Activated CD8-positive, alpha-beta T cell treated with anti-CD3 and anti-CD28 coated beads for 36 hours (primary cell): ENCODE data around the gene ICAM2. TPM values are rescaled to one million over a fixed set of nuclear protein-coding genes. Genes with fewer than 3 reads are reported as not detected.

ENCODE experiments used
- ATAC-seq: fragments of 200-7000 bp; cut with Tn5 transposase; one replicate; pipeline ENCODE4 v1.10.0; 2021; ENCODE audit warnings: mild to moderate bottlenecking, moderate library complexity
- CTCF ChIA-PET: fragments of 350-600 bp; sonication (Branson Sonifier 250); formaldehyde crosslinking; loops from one replicate; lab custom pipeline; 2021; ENCODE audit warnings: antibody characterized with exemption; lab: Charles Lee
- POLR2A ChIA-PET: fragments of 350-600 bp; sonication (Branson Sonifier 250); formaldehyde crosslinking; loops from one replicate; lab custom pipeline; 2021; ENCODE audit warnings: antibody characterized with exemption; lab: Charles Lee
- DNase-seq: peaks from one replicate; pipeline ENCODE4 v3.0.0-alpha.2; 2020
- H3K27ac Mint-ChIP-seq: one replicate; pipeline ENCODE4 v1.8.0; 2021; ENCODE audit warnings: mild to moderate bottlenecking, mixed read lengths
- H3K27me3 Mint-ChIP-seq: one replicate; pipeline ENCODE4 v1.8.0; 2021; ENCODE audit warnings: mixed read lengths
- H3K36me3 Mint-ChIP-seq: one replicate; pipeline ENCODE4 v1.8.0; 2021; ENCODE audit warnings: low read depth, mixed read lengths
- H3K4me1 Mint-ChIP-seq: one replicate; pipeline ENCODE4 v1.8.0; 2021; ENCODE audit warnings: low read depth, mixed read lengths
- H3K4me3 Mint-ChIP-seq: one replicate; pipeline ENCODE4 v1.8.0; 2021; ENCODE audit warnings: mild to moderate bottlenecking, moderate library complexity, mixed read lengths
- H3K9me3 Mint-ChIP-seq: one replicate; pipeline ENCODE4 v1.8.0; 2021; ENCODE audit warnings: mixed read lengths
- intact Hi-C: fragments of 100-400 bp; cut with micrococcal nuclease; formaldehyde crosslinking; loops from one replicate; pipeline ENCODE4 v1.10.0; 2022
- total RNA-seq, 2 experiments: library from RNA; stranded (reverse); gene quantifications; one replicate each; pipeline ENCODE4 v1.2.3, GENCODE V29; 2021
- TF ChIP-seq, protein P1 (sequence below): fragments of 200-600 bp; IDR thresholded peaks from one replicate; pipeline ENCODE4 v1.8.0; 2022; ENCODE audit warnings: antibody characterized with exemption, mild to moderate bottlenecking

ICAM2 gene
- total RNA-seq, 2 experiments from 2014 or later: 53.3 to 53.7 TPM

DNA sequence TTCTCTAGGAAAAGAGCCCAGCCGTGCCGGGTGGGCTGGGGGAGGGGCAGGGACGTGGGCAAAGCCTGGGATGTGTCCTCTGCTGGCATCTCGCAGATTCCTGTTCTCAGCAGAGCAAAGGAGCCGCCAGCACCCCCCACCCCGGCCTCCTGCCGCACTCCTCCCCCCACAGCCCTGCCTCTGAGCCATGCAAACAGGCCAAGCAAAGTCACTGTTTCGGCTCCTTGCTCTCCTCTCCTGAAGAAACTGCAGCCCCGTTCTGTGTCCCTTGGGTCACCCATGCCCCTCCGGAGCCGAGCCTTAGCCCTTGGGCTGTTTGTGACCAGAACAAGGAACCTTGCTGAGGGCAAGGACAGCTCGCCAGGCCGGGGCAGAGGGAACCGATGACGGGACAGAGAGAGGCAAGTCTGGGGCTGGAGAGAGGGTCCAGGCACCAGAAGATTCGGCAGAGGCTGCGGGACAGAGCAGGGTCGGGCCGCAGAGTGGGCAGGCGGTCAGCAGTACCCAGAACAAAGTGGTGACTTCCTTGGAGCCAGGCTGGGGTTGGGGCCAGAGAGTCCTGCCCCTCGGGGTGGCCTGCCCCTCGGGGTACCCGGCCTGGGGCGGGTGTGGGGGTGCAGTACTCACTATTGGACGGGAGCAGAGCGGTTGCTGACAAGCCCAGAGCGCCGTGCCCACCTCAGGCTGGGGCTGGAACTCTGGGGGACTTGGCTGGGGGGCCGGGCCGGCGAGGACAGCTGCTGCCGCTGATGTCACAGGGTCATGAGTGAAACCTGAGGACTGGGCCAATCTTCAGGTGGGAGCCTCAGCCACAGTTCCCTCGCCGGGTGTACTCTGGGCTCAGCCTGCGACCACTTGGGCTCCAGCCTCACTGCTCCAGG is 31.5 kb downstream of the ICAM2 start:
- no peak for ATAC-seq
- intact Hi-C loops: no loop called here
- ChIA-PET POLR2A (no interaction called here), CTCF (interaction anchor here (1.3 to 10.0 kb wide), 7 partner anchors 9 to 144 kb away, joined by 4 to 126 read pairs (median 14); partner anchors contain the start of genes CD79B and GH1)
- DNase-seq: no peak
- Mint-ChIP-seq H3K27ac (no peak overlapping the region), H3K9me3 (no peaks in the 10 kb centered on the region), H3K36me3 (no peaks in the 10 kb centered on the region), H3K4me1 (peaks cover 51% of the 10 kb centered on the region), H3K4me3 (no peak overlapping the region), H3K27me3 (no peaks in the 10 kb centered on the region)
- TF ChIP-seq, protein P1, sequence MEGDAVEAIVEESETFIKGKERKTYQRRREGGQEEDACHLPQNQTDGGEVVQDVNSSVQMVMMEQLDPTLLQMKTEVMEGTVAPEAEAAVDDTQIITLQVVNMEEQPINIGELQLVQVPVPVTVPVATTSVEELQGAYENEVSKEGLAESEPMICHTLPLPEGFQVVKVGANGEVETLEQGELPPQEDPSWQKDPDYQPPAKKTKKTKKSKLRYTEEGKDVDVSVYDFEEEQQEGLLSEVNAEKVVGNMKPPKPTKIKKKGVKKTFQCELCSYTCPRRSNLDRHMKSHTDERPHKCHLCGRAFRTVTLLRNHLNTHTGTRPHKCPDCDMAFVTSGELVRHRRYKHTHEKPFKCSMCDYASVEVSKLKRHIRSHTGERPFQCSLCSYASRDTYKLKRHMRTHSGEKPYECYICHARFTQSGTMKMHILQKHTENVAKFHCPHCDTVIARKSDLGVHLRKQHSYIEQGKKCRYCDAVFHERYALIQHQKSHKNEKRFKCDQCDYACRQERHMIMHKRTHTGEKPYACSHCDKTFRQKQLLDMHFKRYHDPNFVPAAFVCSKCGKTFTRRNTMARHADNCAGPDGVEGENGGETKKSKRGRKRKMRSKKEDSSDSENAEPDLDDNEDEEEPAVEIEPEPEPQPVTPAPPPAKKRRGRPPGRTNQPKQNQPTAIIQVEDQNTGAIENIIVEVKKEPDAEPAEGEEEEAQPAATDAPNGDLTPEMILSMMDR: no peak

DNA sequence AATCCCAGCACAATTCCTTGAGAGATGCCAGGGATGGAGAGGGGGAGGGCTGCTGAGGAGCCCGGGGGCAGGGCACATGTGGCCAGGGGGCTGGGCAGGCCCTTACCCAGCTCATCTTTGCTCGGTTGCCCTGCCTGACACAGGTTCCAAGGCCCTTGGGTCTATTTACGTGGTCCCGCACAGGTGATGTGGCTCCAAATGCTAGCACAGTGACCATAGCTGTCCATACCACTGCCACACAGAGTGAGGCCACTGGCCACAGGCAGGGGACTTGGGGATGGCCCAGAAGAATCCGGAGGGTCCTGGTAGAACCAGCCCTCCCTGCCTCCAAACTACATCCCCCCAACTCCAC is 32.3 kb downstream of the ICAM2 start:
- H3K27ac Mint-ChIP-seq: no peak overlapping the region
- ATAC-seq (no peak), DNase-seq (no peak)
- CTCF ChIA-PET: interaction anchor here (0.6 to 10.0 kb wide), 5 partner anchors 35 to 146 kb away, joined by 3 to 126 read pairs (median 5); partner anchors contain the start of gene GH1
- H3K36me3 Mint-ChIP-seq: no peaks in the 10 kb centered on the region
- no peaks in the 10 kb centered on the region for H3K27me3 Mint-ChIP-seq
- H3K4me3 Mint-ChIP-seq: no peak overlapping the region
- POLR2A ChIA-PET: interaction anchor here (1.3 kb wide), 1 partner anchor 41 kb away, joined by 3 read pairs; no protein-coding TSS in a partner anchor
- intact Hi-C loops: no loop called here
- TF ChIP-seq, protein P1: no peak
- H3K9me3 Mint-ChIP-seq: no peaks in the 10 kb centered on the region
- peaks cover 45% of the 10 kb centered on the region for H3K4me1 Mint-ChIP-seq

DNA sequence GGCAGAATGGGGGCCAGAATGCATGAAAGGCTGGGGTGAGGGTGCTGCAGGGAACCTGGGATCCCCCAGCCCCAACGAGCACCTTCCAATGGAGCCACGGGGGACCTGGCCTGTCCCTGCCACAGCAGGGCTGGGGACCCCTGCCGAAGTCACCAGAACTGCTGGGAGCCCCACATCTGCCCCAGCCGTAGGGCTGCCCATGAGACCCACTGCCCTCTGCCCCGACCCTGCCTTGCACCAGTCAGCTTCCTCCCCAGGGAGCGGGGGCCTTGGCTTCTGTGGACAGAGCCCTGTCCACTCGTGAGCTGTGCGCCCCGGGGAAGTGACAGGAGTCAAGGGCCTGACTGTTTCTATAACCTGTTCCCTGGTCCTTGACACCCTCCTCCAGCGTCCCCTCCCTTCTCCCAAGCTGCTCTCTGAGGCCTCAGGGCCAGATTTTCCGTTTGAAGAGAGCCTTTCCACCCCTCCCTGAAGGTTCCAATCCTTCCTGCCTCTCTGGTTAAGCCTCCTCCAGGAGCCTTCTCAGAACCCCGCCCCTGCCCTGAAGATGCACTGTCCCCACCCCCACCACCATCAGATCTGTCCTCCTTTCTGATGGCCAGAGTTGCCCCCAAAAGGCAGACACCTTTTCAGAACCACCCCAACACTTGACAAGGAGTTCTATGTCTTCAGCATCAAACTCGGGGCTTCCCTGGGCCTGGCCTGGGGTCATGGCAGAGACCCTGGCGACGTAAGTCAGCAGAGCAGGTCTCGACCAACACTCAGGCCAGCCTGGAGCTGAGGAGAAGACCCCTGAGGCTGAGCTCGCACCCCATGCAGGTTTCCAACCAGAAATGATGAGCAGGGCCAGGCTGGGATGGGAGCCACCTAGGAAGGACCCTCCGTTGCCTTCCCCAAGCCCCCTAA is 33.0 kb downstream of the ICAM2 start:
- ChIA-PET CTCF (interaction anchor here (0.6 to 10.0 kb wide), 6 partner anchors 35 to 146 kb away, joined by 3 to 126 read pairs (median 6); partner anchors contain the start of gene GH1), POLR2A (interaction anchor here (1.3 to 1.9 kb wide), 2 partner anchors 12 to 41 kb away, joined by 3 to 6 read pairs; no protein-coding TSS in a partner anchor)
- no peaks in the 10 kb centered on the region for H3K27me3 Mint-ChIP-seq
- peaks cover 4% of the 10 kb centered on the region for H3K9me3 Mint-ChIP-seq
- no peak overlapping the region for H3K27ac Mint-ChIP-seq
- DNase-seq (no peak), ATAC-seq (no peak)
- H3K36me3 Mint-ChIP-seq: peaks cover 1% of the 10 kb centered on the region
- no peak overlapping the region for H3K4me3 Mint-ChIP-seq
- TF ChIP-seq, protein P1: no peak
- peaks cover 41% of the 10 kb centered on the region for H3K4me1 Mint-ChIP-seq
- intact Hi-C loops: no loop called here

DNA sequence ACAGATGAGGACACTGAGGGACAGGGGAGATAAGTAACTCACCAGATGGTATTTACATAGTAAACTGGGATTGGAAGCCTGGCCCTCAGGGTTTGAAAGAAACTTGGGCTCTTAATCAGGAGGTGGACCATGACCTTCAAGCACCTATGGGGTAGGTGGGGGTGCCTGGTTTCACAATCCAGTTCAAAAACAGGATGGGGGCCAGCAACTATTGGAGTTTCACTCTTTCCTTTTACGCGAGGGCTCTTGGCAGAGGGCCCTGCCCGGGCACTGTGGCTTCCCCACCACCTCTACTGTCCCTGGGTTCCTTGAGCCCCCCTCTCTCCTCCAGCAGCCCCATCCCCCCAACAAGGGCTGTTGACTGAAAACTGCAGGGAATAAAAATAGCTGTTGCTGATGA is 33.6 kb downstream of the ICAM2 start:
- Mint-ChIP-seq H3K9me3 (peaks cover 8% of the 10 kb centered on the region), H3K4me1 (peaks cover 40% of the 10 kb centered on the region), H3K36me3 (peaks cover 1% of the 10 kb centered on the region), H3K27ac (peak overlapping the region; percentile 34), H3K27me3 (no peaks in the 10 kb centered on the region), H3K4me3 (no peak overlapping the region)
- intact Hi-C loops: no loop called here
- ChIA-PET POLR2A (interaction anchor here (1.9 kb wide), 1 partner anchor 11 kb away, joined by 6 read pairs; no protein-coding TSS in a partner anchor), CTCF (interaction anchor here (1.1 to 10.0 kb wide), 6 partner anchors 30 to 147 kb away, joined by 3 to 126 read pairs (median 10); partner anchors contain the start of genes CSHL1 and GH1)
- no peak for DNase-seq
- TF ChIP-seq, protein P1: no peak
- no peak for ATAC-seq
